Measurements from ENCODE around the gene TBC1D17. TPM values are rescaled to one million over a fixed set of nuclear protein-coding genes. Genes with fewer than 3 reads are reported as not detected.

Gene TBC1D17
- total and polyA plus RNA-seq, 12 donors: 5.8 to 198 (median 51.4) TPM

GRCh38 chr19:49895566-49896297 is 18.2 kb downstream of the TBC1D17 start:
- H3K9me3 ChIP-seq (replicated peaks in 1 of 3): no peaks in the 10 kb centered on the region
- H3K4me3 ChIP-seq: no peak overlapping the region
- H3K27ac ChIP-seq: no peak overlapping the region
- peaks cover 4 to 12% of the 10 kb centered on the region in 2 donors for H3K4me1 ChIP-seq (replicated peaks in 1 of 2)
- no peak for TF ChIP-seq POLR2A (IDR thresholded peaks at IDR 0.05)
- no peak for TF ChIP-seq CTCF (IDR thresholded peaks at IDR 0.05)
- no peaks in the 10 kb centered on the region for H3K27me3 ChIP-seq
- peak in 1 of 7 donors; percentile 20 for DNase-seq
- H3K36me3 ChIP-seq (replicated peaks in 1 of 2): no peaks in the 10 kb centered on the region
- 74 to 83% (median 77%) methylated on average over 9 to 17 of the region's 17 CpGs for WGBS, 4 donors
- intact Hi-C loops (cut with DNase I): no loop called here

- no peak within 1 kb of the TSS for H3K4me3 ChIP-seq
Measured at GRCh38 chr19:49896863-49897621, 19.5 kb downstream of the TBC1D17 start, which contains the start of gene IL4I1. Gene IL4I1, minus strand, starts transcription at chr19:49896887. Its CDS starts 727 bp downstream, at chr19:49896160.

GRCh38 chr19:49904136-49904535 is 26.6 kb downstream of the TBC1D17 start:
- intact Hi-C loops (cut with DNase I): no loop called here
- Histone ChIP-seq H3K27ac (no peak overlapping the region), H3K27me3 (no peaks in the 10 kb centered on the region), H3K9me3 (replicated peaks in 1 of 3) (no peaks in the 10 kb centered on the region), H3K4me1 (replicated peaks in 1 of 2) (no peaks in the 10 kb centered on the region), H3K4me3 (no peak overlapping the region), H3K36me3 (replicated peaks in 1 of 2) (peaks cover 0 to 22% of the 10 kb centered on the region in 2 donors)
- no peak for TF ChIP-seq POLR2A (IDR thresholded peaks at IDR 0.05)
- no peak for TF ChIP-seq CTCF (IDR thresholded peaks at IDR 0.05)
- WGBS, 4 donors: 55 to 69% (median 65%) methylated on average over 6 of the region's 6 CpGs
- no peak for DNase-seq

More at GRCh38 chr19:49896863-49897621, 19.5 kb downstream of the TBC1D17 start, which contains the start of gene IL4I1:
- peak in 2 of 7 donors; percentile 39 to 44 for DNase-seq
- Histone ChIP-seq H3K27ac (peak within 1 kb of the TSS in 3 of 5 donors; percentile 34 to 79 (median 37)), H3K27me3 (no peaks in the 10 kb centered on the region), H3K9me3 (replicated peaks in 1 of 3) (no peaks in the 10 kb centered on the region), H3K36me3 (replicated peaks in 1 of 2) (no peaks in the 10 kb centered on the region), H3K4me1 (replicated peaks in 1 of 2) (peaks cover 4 to 12% of the 10 kb centered on the region in 2 donors)
- 48 to 61% (median 50%) methylated on average over 16 to 20 of the region's 20 CpGs for WGBS, 4 donors
- no peak for TF ChIP-seq POLR2A (IDR thresholded peaks at IDR 0.05)
- no peak for TF ChIP-seq CTCF (IDR thresholded peaks at IDR 0.05)
- intact Hi-C loops (cut with DNase I): no loop called here

- peaks cover 0 to 28% of the 10 kb centered on the region in 2 donors for H3K36me3 ChIP-seq (replicated peaks in 1 of 2)
- no peak overlapping the region for H3K4me3 ChIP-seq
- intact Hi-C loops (cut with DNase I): no loop called here
- H3K27me3 ChIP-seq: no peaks in the 10 kb centered on the region
- no peak overlapping the region for H3K27ac ChIP-seq
- no peak for DNase-seq
- H3K9me3 ChIP-seq (replicated peaks in 1 of 3): no peaks in the 10 kb centered on the region
- peaks cover 0 to 10% of the 10 kb centered on the region in 2 donors for H3K4me1 ChIP-seq (replicated peaks in 1 of 2)
- TF ChIP-seq POLR2A (IDR thresholded peaks at IDR 0.05): no peak
- TF ChIP-seq CTCF (IDR thresholded peaks at IDR 0.05): no peak
- WGBS, 4 donors: 92 to 95% (median 93%) methylated on average over 12 to 16 of the region's 16 CpGs
Measured at GRCh38 chr19:49906879-49907564, 29.5 kb downstream of the TBC1D17 start.

Measured in adrenal gland (tissue), 12 donors.